PC-3 (cell line): Measurements from ENCODE around the gene OSCAR. TPM values are rescaled to one million over a fixed set of nuclear protein-coding genes. Genes with fewer than 3 reads are reported as not detected.

Experiments
- ATAC-seq: fragments of 200-7000 bp; cut with Tn5 transposase; 2 replicates; pipeline ENCODE4 v1.9.1; 2020; ENCODE audit warnings: mild to moderate bottlenecking, moderate library complexity
- BruUV-seq: library from RNA; stranded (reverse); fragments of 400-500 nt; replicated peaks from 2 replicates; lab custom pipeline; 2021; lab: Mats Ljungman, UMichigan
- CTCF ChIA-PET: fragments of 300-600 bp; sonication (Branson Sonifier 250); formaldehyde crosslinking; loops from one replicate; lab custom pipeline; 2022; ENCODE audit warnings: antibody characterized with exemption; lab: Charles Lee
- POLR2A ChIA-PET: fragments of 300-600 bp; sonication (Branson Sonifier 250); formaldehyde crosslinking; loops from one replicate; lab custom pipeline; 2022; ENCODE audit warnings: antibody characterized with exemption; ENCODE audit not compliant: unreplicated experiment; lab: Charles Lee
- DNase-seq: peaks from one replicate; pipeline ENCODE4 v3.0.0-alpha.2; 2015
- H2AFZ ChIP-seq: fragments of 300-600 bp; sonication (generic); 2 replicates; pipeline ENCODE4 v1.6.0; 2016; ENCODE audit warnings: antibody characterized with exemption, low read length
- H3F3A ChIP-seq: fragments of 300-600 bp; sonication (generic); one replicate; pipeline ENCODE4 v1.6.0; 2017; ENCODE audit warnings: antibody characterized with exemption, low read length, control low read depth, mild to moderate bottlenecking; ENCODE audit not compliant: unreplicated experiment
- H3K27ac ChIP-seq: fragments of 300-600 bp; sonication (generic); 2 replicates; pipeline ENCODE4 v1.5.1; 2016; ENCODE audit warnings: mild to moderate bottlenecking, low read length
- H3K27me3 ChIP-seq: fragments of 300-600 bp; sonication (generic); 2 replicates; pipeline ENCODE4 v1.6.1; 2016; ENCODE audit warnings: low read length, mixed read lengths
- H3K36me3 ChIP-seq: fragments of 300-600 bp; sonication (generic); 2 replicates; pipeline ENCODE4 v1.6.1; 2016; ENCODE audit warnings: low read depth, mixed run types, low read length, mixed read lengths
- H3K4me1 ChIP-seq: fragments of 300-600 bp; sonication (generic); 2 replicates; pipeline ENCODE4 v1.5.1; 2016; ENCODE audit warnings: low read length; ENCODE audit not compliant: insufficient read depth
- H3K4me2 ChIP-seq: fragments of 300-600 bp; sonication (generic); 2 replicates; pipeline ENCODE4 v1.6.0; 2016; ENCODE audit warnings: low read length
- H3K4me3 ChIP-seq: fragments of 300-600 bp; sonication (generic); 2 replicates; pipeline ENCODE4 v1.5.1; 2016; ENCODE audit warnings: mild to moderate bottlenecking, low read length, mixed read lengths
- H3K79me2 ChIP-seq: fragments of 300-600 bp; sonication (generic); 2 replicates; pipeline ENCODE4 v1.6.1; 2017; ENCODE audit warnings: low read length, mixed read lengths
- H3K9ac ChIP-seq: fragments of 300-600 bp; sonication (generic); 2 replicates; pipeline ENCODE4 v1.6.0; 2016; ENCODE audit warnings: mild to moderate bottlenecking, low read length
- H3K9me2 ChIP-seq: fragments of 300-600 bp; sonication (generic); replicated peaks from 2 replicates; pipeline ENCODE4 v1.6.1; 2016; ENCODE audit warnings: mixed run types, low read length, mixed read lengths
- H3K9me3 ChIP-seq: fragments of 300-600 bp; sonication (generic); 2 replicates; pipeline ENCODE4 v1.6.1; 2016; ENCODE audit warnings: low read length, mixed read lengths
- H4K20me1 ChIP-seq: fragments of 300-600 bp; sonication (generic); 2 replicates; pipeline ENCODE4 v1.6.1; 2016; ENCODE audit warnings: low read length, mixed read lengths
- CTCF ChIP-seq: fragments of 300-600 bp; sonication (generic); conservative IDR thresholded peaks from 2 replicates; pipeline ENCODE4 v1.5.1; 2017; ENCODE audit warnings: antibody characterized with exemption, low read depth, mild to moderate bottlenecking, low read length
- EZH2 ChIP-seq: fragments of 300-600 bp; sonication (generic); IDR thresholded peaks from one replicate; pipeline ENCODE4 v1.6.1; 2017; ENCODE audit warnings: antibody characterized with exemption, mild to moderate bottlenecking, low read length; ENCODE audit not compliant: unreplicated experiment
- EZH2phosphoT487 ChIP-seq: fragments of 300-600 bp; sonication (generic); IDR thresholded peaks from 2 replicates; pipeline ENCODE4 v1.6.1; 2018; ENCODE audit warnings: mild to moderate bottlenecking, antibody characterized with exemption, low read length, borderline replicate concordance
- intact Hi-C: fragments of 100-400 bp; cut with micrococcal nuclease; formaldehyde crosslinking; loops from 2 replicates; pipeline ENCODE4 v1.9.0; 2023
- total RNA-seq: library from RNA; depleted of rRNA; stranded (reverse); fragments of >200 nt; gene quantifications from 2 replicates; pipeline ENCODE4 v1.2.3, GENCODE V29; 2014

The OSCAR gene
- total RNA-seq, 1 experiment from 2014 or later: not detected

- Histone ChIP-seq H3K4me2 (no peak overlapping the region), H3F3A (no peaks in the 10 kb centered on the region), H3K9ac (no peak overlapping the region), H3K4me3 (no peak overlapping the region), H3K27me3 (no peaks in the 10 kb centered on the region), H3K4me1 (peaks cover 13% of the 10 kb centered on the region; the same call in 1 of the 2 replicates), H3K27ac (no peak overlapping the region), H4K20me1 (0 out of 2 replicates have a peak, but pooled peaks cover 6% of the 10 kb centered on the region), H2AFZ (no peak overlapping the region), H3K9me3 (no peaks in the 10 kb centered on the region), H3K79me2 (peaks cover 15% of the 10 kb centered on the region), H3K36me3 (peaks cover 18% of the 10 kb centered on the region), H3K9me2 (no peaks in the 10 kb centered on the region)
- no peak for TF ChIP-seq EZH2phosphoT487
- TF ChIP-seq EZH2: no peak
- TF ChIP-seq CTCF: no peak
- no TSS peak for BruUV-seq
- ChIA-PET CTCF (no interaction called here), POLR2A (no interaction called here)
- ATAC-seq (no peak), DNase-seq (no peak)
- intact Hi-C loops: no loop called here
These were observed 33.5 kb upstream of the OSCAR start for GRCh38 chr19:54133957-54134590.

GRCh38 chr19:54133312-54133956, 32.8 kb upstream of the OSCAR start:
- Histone ChIP-seq H3K36me3 (peaks cover 23% of the 10 kb centered on the region), H3K4me3 (no peak overlapping the region), H3K27ac (no peak overlapping the region), H3K4me2 (no peak overlapping the region), H3K9ac (no peak overlapping the region), H2AFZ (no peak overlapping the region), H3K4me1 (peaks cover 7% of the 10 kb centered on the region; the same call in 1 of the 2 replicates), H4K20me1 (no peaks in the 10 kb centered on the region), H3K9me3 (no peaks in the 10 kb centered on the region), H3F3A (no peaks in the 10 kb centered on the region), H3K9me2 (no peaks in the 10 kb centered on the region), H3K79me2 (peaks cover 9% of the 10 kb centered on the region), H3K27me3 (no peaks in the 10 kb centered on the region)
- TF ChIP-seq EZH2phosphoT487 (no peak), EZH2 (no peak), CTCF (no peak)
- intact Hi-C loops: no loop called here
- ATAC-seq (no peak), DNase-seq (peak; percentile 52)
- ChIA-PET CTCF (no interaction called here), POLR2A (no interaction called here)
- no TSS peak for BruUV-seq

- intact Hi-C loops: no loop called here
- no peak for ATAC-seq
- no peak overlapping the region for H3K9ac ChIP-seq
These were observed 29.0 kb upstream of the OSCAR start for GRCh38 chr19:54129617-54129996.

More at GRCh38 chr19:54129617-54129996, 29.0 kb upstream of the OSCAR start:
- no peak for DNase-seq
- H3K4me3 ChIP-seq: no peak overlapping the region
- H3K4me2 ChIP-seq: no peak overlapping the region
- H2AFZ ChIP-seq: no peak overlapping the region
- H3F3A ChIP-seq: no peaks in the 10 kb centered on the region
- no TSS peak for BruUV-seq
- ChIA-PET POLR2A (no interaction called here), CTCF (no interaction called here)
- H3K79me2 ChIP-seq: no peaks in the 10 kb centered on the region
- no peaks in the 10 kb centered on the region for H3K9me2 ChIP-seq
- H3K27me3 ChIP-seq: no peaks in the 10 kb centered on the region
- H4K20me1 ChIP-seq: no peaks in the 10 kb centered on the region
- no peak for TF ChIP-seq EZH2
- TF ChIP-seq CTCF: no peak
- no peak for TF ChIP-seq EZH2phosphoT487
- H3K36me3 ChIP-seq: peaks cover 48% of the 10 kb centered on the region
- H3K4me1 ChIP-seq: no peaks in the 10 kb centered on the region
- no peak overlapping the region for H3K27ac ChIP-seq
- no peaks in the 10 kb centered on the region for H3K9me3 ChIP-seq
